Stimulated activated CD8-positive, alpha-beta memory T cell treated with anti-CD3 and anti-CD28 coated beads, Interleukin-12 subunit alpha, Interleukin-12 subunit beta, amount 100 ng/mL, for 24 hours (primary cell): ENCODE measurements around the gene DPEP2.
A peak's percentile ranks its signal among the peaks of the same experiment; 100 is the strongest.
"Not testable (repeated sequence)": the region's sequence is repeated elsewhere in the genome, so short reads cannot be mapped to it uniquely, and the experiment has no call there.

ENCODE experiments used
- DNase-seq: peaks from one replicate; pipeline ENCODE4 v3.0.0-alpha.2; 2020; ENCODE audit errors: extremely low read depth

The DPEP2 gene

DNA sequence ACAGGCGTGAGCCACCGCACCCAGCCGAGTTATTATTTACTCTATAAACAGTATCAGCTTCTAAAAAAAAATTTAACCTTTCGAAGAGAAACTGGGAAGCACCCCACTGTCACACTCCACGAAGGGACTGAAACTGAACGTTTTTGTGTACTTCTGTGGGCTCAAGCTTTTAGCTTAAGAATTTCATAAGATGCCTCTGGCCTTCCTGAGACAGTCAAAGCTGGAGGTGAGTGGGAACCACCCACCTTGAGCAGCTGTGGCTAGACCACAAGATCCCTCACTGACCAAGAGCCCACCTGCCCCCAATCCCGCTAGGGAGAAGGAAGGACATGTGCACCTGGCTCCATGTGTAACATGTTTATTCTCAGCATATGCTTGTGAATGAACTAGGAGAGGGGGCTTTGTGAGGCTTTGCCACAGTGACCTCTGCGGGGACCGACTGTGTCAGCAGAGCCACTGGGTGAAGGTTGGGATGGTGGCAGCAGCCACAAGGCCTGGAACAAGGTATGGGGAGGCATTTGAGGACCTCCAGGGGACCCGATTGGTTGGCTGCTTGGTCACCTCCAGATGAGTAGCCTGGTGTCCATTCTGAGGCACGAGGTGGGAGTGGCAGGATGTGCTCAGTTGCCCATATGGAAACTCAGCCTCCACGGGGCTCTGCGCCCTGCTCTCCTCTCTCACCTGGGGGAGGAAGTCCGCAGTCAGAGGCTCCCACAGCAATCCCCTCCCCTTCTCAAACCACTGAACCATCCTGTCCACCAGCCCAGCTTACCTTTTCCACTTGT is 23.8 kb downstream of the DPEP2 start:
- no peak for DNase-seq

DNA sequence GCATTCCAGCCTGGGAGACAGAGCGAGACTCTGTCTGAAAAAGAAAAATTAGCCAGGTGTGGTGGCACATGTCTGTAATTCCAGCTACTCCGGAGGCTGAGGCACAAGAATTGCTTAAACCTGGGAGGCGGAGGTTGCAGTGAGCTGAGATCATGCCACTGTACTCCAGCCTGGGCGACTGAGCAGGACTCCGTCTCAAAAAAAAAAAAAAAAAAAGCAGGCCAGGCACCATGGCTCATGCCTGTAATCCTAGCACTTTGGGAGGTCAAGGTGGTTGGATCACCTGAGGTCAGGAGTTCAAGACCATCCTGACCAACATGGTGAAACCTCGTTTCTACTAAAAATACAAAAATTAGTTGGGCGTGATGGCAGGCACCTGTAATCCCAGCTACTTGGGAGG is 27.0 kb downstream of the DPEP2 start:
- not testable (repeated sequence) for DNase-seq

DNA sequence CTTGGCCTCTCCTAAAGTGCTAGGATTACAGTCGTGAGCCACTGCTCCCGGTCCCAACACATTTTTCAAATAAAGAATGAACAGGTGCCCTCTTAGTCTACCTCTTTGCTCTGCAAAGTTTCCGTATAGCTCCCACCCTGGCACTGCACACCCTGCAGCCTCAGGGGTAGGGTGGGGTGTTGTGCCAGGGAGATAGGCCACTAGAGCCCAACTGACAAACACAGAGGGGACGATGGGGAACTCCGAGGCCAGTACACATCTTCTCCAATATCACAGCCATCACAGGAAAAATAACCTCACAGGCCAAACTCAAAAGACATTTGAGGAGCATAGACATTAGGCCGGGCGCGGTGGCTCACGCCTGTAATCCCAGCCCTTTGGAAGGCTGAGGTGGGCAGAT is 28.2 kb downstream of the DPEP2 start:
- DNase-seq: no peak

DNA sequence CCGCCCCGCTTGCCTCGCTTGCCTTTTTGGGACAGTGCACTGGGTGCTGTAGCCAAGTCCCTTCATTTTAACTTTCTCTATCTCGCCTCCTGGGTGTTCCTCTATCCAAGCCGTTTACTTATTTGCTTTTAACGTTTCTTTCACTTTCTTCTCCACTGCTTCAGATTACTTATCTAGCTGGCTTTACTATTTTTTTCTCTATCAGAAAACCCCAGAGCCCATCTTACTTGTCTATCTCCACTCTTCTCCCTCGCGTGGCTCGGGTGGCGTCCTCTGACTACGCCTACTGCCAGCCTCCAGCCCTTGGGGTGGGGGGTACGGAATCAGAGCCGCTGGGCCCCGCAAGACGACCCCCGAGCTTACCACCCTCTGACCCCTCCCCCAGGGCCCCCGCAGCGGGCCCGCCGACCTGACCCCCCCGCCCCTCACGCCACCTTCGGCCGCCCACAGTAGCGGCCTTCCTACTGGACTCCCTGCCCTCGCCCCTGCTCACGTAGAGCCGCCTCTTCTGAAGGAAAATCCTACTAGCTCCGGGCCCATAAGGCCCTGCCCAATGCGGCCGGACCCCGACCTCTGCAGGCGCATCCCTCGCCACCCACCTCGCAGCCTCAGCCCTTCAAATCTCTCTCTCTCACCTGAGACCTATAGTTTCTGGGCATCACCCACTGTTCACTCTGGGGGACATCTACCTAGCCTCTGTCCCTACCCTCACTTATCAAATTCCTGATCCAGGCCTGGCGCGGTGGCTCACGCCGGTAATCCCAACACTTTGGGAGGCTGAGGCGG is 29.8 kb downstream of the DPEP2 start:
- DNase-seq: no peak

DNA sequence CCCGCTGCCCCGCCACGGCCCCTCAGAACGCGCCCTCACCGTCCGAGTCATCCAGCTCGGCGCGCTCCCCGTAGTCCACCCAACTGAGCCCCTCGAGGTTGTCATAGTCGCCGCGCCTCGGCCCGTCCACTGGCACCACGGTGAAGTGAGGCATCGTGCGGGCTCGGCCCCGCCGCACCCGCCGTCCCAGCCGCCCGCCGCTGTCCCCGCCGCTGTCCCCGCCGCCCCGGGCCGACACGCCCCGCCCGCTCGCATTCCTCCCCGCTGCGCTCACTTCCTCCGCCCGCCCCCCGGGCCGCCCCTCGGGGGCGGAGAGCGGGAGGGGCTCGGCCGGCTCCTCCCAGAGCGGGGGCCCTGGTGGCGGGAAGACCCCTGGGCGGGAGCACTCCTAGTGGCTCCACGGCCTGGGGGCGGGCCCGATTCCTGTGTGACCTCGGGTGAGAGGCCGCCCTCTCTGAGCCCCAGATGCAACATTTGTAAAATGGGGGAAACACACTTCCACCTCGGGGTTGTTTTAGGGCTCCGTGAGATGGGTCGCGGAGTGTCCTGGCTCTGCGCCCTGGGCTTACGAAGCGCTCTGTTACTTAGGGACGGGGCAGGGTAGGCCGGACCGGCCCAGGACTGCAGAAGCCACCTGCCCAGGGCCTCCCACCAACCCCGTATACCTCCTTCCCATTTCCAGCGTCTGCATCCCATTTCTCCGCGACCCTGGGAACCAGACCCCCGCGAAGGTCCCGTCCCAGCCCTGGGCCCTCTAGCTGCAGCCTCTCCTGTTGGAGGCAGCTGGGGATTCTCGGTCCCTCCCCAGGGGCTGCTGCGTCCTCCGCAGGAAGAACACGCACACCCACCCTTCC is 30.7 kb downstream of the DPEP2 start, which contains the start of gene SLC12A4:
Gene SLC12A4 (minus strand): TSS at position 238 of the 854 bp plus-strand sequence. CDS start 84 bp downstream, at position 154.
- DNase-seq: peak; percentile 74

DNA sequence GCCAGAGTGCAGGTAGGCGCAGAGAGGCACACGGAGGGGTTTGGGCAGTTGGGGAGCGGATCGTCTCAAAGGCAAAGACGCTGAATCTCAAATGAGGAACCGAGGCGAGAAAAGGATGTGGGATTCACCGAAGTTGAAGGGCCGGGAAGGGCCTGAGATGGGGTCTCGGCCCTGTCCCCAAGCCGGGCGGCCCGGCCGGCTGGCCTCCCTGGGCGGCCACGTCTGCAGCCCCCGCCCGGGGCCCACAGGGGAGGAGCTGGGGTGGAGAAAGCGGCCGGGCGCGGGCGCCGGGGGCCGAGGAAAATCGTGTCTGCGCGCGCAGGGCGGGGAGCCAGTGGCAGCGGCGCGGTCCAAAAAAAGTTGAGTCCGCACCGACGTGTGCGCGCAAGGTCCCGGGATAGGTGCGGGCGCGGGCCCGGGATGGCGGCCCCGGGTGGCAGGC is 31.3 kb downstream of the DPEP2 start:
- no peak for DNase-seq

DNA sequence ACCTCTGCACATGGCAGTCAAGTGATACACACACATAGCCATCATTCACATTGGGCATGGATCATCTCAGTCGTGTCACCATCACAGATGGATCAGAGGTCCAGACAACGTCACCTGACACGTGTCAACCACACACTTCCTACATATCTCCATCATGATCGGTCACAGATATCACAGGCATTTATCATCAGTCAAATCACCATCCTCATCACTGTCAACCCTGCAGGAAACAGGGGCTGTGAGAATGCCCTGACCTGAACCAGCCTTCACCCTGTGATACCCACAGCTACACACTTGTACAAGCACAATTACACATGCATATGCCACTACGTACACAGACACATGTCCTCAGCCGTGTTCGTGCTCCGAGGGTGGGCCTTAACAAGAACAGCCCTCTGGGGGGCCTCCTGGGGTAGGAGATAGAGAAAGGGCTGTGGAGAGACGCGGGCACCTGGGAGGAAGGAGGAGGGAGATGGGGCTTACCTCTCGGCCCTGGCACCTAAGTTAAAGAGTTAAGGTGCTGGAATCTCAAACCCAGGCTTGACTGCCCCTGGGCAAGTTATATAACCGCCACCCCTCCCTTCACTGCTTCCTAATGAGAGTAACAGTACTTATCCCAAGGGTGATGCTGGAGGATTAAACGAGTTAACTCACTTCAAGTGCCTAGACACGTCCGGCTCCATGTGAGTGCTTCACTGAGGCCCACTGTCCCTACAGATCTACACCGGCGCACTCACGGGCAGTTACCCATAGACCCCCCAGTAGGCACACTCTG is 31.9 kb downstream of the DPEP2 start:
- no peak for DNase-seq

DNA sequence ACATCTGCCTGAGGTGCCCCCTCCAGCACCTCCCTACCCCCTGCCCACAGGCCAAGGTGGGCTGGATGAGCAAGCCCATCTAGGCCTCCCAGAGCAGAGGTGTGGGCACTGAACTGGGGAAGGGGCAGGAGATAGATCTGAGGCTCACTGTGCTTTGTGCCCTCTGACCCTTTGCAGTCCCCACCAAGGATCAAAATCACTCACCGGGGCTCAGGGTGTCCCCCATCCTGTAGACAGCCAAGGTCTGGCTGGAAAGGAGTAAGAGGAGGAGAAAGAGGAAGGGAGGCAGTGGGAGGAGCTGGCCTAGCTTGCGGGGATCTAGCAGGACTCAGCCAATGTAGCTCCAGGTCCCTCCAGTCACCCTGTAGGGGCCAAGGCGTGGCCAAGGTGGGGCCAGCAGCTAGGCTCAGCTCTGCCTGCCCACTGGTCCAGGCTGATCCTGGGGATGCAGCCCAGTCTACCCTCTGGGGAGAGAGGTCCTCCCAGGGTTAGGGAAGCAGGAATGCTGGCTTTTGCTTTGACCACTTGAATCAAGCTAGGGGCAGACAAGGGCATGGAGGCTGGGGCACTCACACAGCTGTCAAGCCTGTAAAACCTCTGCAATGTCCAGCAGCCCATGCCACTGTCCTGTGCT is 32.6 kb downstream of the DPEP2 start:
- DNase-seq: no peak

DNA sequence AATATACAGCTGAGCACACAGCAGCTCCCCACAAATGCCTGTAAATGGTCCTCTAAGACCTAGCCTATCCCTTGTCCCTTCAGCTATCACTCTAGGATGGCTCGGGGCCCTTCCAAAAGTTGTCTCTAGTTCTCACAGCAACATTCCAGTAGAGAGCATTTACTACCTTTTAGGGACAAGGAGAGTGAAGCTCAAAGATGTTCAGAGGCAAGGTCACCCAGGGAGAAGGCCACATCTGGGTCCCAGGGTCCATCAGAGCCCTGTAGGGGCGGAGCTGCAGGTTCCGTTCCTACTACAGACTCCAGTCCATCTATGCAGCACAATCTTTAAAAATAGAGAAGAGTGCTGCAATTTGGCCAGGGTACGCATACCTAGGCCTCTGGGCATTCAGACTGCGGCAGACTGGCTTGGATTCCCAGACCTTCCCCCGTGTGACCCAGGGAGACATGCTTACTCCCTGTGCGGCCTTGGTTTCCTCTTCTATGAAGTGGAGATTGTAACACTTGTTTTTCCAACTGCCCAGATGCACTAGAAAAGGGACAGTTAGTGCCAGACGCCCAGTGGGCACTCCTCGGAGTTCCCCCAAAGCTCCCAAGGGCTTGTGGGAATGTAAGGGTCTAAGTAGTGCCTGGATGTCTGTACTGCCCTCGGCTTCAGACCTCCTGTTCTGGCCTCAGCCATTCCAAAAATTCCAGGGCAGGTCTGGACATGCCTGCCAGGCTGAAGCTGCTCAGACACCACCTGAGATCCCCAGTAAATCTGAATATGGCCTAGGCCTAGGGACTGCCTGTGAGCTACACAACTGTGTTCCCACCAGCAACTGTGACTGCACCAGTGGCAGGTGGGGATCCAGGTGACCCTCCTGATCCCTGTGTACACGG is 33.4 kb downstream of the DPEP2 start:
- no peak for DNase-seq

DNA sequence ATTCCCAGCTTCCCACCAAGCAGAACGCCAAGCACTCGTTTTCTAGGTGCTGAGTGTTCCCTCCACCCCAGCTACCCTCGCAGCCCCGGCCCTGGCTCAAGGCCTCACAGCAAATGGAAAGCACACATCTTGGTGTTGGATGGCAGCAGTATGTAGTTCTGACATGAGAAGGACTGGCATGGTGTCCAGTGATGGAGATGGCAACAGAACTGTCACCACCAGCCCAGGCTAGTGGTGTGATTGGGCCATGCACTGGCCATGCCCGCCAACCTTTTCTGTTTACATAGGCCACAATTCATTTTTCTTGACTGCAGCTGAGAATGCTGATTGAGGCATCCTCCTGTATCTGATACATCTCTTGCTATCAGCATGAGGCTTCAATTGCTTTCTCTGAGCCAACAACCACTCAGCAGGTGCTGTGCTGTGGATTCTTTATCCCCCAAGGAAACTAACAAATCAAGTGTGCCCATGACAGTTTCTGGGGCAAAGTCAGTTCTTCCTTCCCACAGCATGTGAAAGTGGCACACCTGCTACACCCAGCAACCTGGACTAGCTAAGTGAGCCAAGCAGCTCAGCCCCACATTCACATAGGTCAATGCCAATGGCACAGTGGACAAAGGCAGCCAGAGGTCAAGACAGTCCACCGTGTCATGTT is 34.7 kb downstream of the DPEP2 start:
- no peak for DNase-seq

DNA sequence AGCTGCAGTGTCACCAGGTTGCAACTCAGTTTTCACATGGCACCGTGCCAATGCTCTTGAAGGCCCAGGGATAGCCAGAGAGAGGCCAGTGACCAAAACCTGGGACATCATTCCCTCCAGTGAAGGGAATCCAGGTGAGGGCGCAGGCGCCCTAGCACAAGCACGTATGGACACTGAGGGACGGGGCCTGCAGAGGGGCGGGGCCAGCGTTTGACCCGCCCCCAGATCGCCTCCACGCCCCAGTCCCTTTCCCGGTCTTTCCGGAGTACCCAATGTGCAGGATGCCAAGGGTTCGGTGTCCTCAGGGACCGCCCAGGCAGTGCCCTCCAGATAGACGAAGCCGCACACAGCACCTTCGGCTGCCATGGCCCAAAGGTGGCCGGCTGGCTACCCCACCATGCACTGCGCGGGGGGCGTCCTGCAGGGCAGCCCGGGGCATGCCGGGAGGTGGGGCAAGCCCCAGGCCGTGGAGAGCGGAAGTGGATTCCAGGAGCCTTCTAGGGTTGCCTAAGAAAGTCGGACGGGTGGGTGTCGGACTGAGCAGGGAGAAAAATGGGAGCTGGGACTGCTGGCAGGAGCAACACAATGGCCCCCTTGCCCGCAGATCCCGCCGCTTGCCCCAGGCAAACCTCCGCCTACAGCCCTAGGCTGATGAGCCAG is 35.5 kb downstream of the DPEP2 start:
- DNase-seq: no peak

DNA sequence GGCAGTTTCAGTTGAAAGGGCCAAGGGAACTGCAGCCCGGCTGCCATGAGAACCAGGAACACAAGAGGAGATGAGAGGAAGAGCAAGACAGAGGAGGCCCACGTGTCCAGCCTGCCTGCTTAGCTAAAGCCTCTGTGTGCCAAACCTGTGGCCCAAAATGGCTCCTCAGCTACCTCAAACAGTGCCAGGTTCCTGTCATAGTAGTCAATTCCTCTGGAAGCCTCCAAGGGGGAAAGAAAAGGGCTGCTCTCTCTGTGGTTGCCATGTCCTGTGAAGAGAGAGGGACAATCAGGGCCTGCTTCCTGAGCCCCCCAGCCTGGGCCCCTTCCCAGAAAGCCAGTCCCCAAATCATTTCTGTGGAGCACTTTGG is 36.0 kb downstream of the DPEP2 start:
- DNase-seq: no peak

DNA sequence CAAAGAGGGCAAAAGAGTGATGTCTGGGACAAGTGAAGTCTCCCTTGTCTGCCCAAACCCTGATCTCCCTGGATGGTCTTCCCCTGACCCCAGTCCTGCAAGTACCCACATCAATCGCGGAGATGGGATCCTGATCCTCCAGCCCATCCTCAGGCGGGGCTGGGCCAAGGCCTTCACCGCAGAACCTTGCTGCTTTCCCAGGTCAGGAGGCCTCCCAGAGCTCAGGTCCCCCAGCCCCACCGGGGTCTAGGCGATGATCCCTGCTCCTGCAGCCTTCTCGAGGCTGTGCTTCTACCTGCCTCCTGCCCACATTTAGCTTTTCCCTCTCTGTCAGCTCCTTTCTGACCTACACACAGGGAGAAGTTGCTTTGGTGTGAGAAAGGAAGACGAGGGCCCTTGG is 37.1 kb downstream of the DPEP2 start:
- DNase-seq: no peak

DNA sequence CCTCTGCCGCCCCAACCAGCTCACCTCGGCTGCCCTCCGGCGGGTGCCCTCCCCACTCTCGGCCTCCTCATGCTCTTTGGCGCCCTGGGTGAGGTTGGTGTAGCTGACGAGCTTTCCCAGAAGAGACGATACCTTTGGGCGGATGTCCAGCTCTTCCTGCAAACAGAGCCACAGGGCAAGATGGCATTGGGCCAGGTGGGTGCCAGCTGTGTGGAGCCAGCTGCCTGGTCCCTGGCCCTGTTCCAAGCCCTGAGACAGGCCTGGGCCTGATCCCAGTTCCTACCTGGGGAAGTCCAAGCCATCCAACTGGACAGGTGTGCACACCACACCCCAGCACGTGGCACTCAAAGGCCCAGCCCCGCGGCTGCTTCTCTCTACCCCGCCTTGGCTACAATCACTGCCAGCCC is 37.7 kb downstream of the DPEP2 start:
- DNase-seq: no peak

DNA sequence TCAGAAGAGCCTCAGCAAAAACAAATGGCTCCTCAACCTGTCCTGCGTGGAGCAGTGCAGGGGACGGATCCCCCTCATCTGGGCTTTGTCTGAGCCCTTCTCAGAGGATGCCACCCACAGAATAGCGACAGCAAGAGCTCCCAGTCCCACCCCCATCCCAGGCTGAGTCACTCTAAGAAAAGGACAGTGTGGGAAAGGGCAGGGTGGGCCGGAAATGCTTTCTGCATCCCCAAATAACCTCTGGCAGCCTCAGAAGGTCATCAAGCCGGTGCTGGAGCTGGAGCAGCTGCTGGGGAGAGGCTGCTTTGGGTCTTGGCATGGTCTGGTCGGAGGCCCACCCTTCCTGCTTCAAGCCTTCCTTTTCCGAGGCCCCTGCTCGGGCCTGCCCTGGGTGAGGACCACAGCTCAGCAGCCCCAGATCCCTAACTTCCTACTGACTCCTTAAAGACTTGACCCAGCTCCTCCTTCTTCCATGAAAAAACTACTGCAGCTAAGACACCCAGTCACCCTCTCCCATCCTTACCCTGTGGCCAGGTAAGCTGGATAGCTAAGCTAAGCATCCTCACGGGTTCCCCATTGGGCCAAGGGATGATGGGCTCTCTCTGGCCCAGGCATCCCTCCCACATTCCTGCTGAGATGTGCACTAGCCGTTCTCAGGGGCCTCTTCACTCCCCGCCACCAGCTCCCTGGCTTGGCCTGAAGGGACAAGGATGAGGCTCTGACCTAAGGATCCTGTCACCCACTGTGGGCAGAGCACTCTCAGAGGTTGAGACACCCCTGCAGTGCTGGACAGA is 39.6 kb downstream of the DPEP2 start:
- DNase-seq: no peak

DNA sequence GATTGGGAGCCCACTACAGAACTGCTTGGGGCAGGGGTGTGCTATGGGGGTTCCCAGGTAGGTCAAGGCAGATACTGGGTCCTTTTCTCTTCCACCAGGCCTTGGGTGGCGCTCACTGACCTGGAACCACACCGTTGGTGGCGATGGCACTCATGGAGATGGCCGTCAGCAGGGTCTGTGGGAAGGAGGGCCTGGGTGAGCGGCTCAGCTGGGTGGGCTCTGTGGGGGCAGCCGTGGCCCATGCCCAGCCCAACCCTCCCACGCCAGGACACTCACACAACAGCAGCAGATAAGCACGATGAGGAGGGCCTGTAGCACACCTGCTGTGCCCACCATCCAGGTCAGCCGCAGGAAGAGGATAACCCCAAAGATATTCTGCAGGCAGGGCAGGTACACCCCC is 41.7 kb downstream of the DPEP2 start:
- no peak for DNase-seq

DNA sequence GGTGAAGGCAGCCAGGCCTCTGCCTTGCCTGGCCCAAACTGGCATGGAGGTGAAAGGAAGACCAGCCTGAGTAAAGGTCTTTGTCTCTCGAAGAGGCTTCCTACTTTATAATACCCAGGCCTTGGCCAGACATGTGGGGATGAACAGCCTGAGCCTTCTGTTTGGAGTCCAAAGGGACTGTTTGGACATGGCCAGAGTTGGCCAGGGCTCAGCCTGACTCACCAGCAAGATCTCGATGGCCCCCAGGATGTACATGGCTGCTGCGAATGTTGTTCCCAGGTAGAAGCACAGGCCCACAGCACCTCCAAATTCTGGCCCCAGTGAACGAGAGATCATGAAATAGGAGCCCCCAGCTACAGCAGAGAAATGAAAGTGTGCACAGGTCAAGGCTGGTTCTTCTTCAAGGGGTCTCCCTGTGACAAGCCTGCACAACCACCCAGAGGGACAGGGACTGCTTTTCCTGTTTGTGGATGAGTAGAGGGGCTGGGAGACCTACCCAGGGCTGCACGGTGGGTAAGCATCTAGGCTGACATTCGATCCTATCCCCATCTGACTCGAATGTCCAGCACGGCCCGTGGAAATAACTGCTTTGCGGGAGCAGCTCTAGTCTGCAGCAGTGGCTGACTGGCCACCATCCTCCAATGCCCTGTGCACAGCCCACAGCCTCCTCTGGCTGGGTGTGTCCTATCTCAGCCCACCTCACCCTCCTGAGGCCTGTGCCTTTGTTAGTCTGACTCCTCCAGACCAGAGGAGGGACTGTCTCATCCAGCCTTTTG is 44.7 kb downstream of the DPEP2 start:
- DNase-seq: no peak
